OCI-LY1 (cell line): ENCODE measurements around the gene PRCD.

Experiments
- H2AFZ ChIP-seq: fragments of 200-600 bp; sonication (generic), shearing (Covaris generic); 2 replicates; pipeline ENCODE4 v1.6.0; 2014; ENCODE audit warnings: antibody characterized with exemption, mild to moderate bottlenecking, low read length
- H3F3A ChIP-seq: fragments of 200-600 bp; sonication (generic), shearing (Covaris generic); 2 replicates; pipeline ENCODE4 v1.6.0; 2014; ENCODE audit warnings: mild to moderate bottlenecking, antibody characterized with exemption, low read length, moderate library complexity; ENCODE audit not compliant: insufficient read depth
- H3K27ac ChIP-seq: fragments of 200-600 bp; sonication (generic); 2 replicates; pipeline ENCODE4 v1.5.1; 2014; ENCODE audit warnings: low read length, mixed run types, mild to moderate bottlenecking, low read depth; ENCODE audit not compliant: poor library complexity, severe bottlenecking
- H3K27me3 ChIP-seq: fragments of 200-600 bp; sonication (generic); 2 replicates; pipeline ENCODE4 v1.6.0; 2014; ENCODE audit warnings: antibody characterized with exemption, mild to moderate bottlenecking, low read length, moderate library complexity; ENCODE audit not compliant: insufficient read depth
- H3K36me3 ChIP-seq: fragments of 200-600 bp; sonication (generic); 2 replicates; pipeline ENCODE4 v1.6.1; 2014; ENCODE audit warnings: mild to moderate bottlenecking, antibody characterized with exemption, low read length, moderate library complexity, mixed read lengths; ENCODE audit not compliant: insufficient read depth
- H3K4me1 ChIP-seq: fragments of 200-600 bp; sonication (generic); 2 replicates; pipeline ENCODE4 v1.5.1; 2014; ENCODE audit warnings: mild to moderate bottlenecking, low read length, moderate library complexity; ENCODE audit not compliant: insufficient read depth, severe bottlenecking
- H3K4me2 ChIP-seq: fragments of 200-600 bp; sonication (generic), shearing (Covaris generic); 2 replicates; pipeline ENCODE4 v1.6.1; 2014; ENCODE audit warnings: low read length
- H3K4me3 ChIP-seq: fragments of 200-600 bp; sonication (generic); 2 replicates; pipeline ENCODE4 v1.5.1; 2014; ENCODE audit warnings: low read length, low read depth, mild to moderate bottlenecking, mixed read lengths; ENCODE audit not compliant: poor library complexity, severe bottlenecking
- H3K79me2 ChIP-seq: fragments of 200-600 bp; shearing (Covaris generic); 2 replicates; pipeline ENCODE4 v1.6.1; 2016; ENCODE audit warnings: mixed run types, low read length, mixed read lengths; ENCODE audit not compliant: insufficient read depth
- H3K9ac ChIP-seq: fragments of 200-600 bp; sonication (generic), shearing (Covaris generic); 2 replicates; pipeline ENCODE4 v1.6.1; 2014; ENCODE audit warnings: mild to moderate bottlenecking, low read length, mixed read lengths
- H3K9me2 ChIP-seq: fragments of 200-600 bp; sonication (generic), shearing (Covaris generic); 2 replicates; pipeline ENCODE4 v1.6.1; 2014; ENCODE audit warnings: low read depth, mild to moderate bottlenecking, low read length, mixed read lengths
- H3K9me3 ChIP-seq: fragments of 200-600 bp; shearing (Covaris generic); 2 replicates; pipeline ENCODE4 v1.6.1; 2014; ENCODE audit warnings: low read length, mixed read lengths
- H4K20me1 ChIP-seq: fragments of 200-600 bp; sonication (generic), shearing (Covaris generic); 2 replicates; pipeline ENCODE4 v1.6.0; 2016; ENCODE audit warnings: mild to moderate bottlenecking, low read length; ENCODE audit not compliant: insufficient read depth
- EZH2 ChIP-seq: fragments of 200-600 bp; sonication (generic), shearing (Covaris generic); IDR thresholded peaks from 2 replicates; pipeline ENCODE4 v1.8.0; 2017; ENCODE audit warnings: borderline replicate concordance, mixed run types, mild to moderate bottlenecking, antibody characterized with exemption, low read length, moderate library complexity, mixed read lengths
- TF ChIP-seq, protein P1 (sequence below): fragments of 200-600 bp; sonication (generic), shearing (Covaris generic); IDR thresholded peaks from 2 replicates; pipeline ENCODE4 v1.5.1; 2017; ENCODE audit warnings: mild to moderate bottlenecking, antibody characterized with exemption, low read length, moderate library complexity, mixed read lengths

PRCD gene

DNA sequence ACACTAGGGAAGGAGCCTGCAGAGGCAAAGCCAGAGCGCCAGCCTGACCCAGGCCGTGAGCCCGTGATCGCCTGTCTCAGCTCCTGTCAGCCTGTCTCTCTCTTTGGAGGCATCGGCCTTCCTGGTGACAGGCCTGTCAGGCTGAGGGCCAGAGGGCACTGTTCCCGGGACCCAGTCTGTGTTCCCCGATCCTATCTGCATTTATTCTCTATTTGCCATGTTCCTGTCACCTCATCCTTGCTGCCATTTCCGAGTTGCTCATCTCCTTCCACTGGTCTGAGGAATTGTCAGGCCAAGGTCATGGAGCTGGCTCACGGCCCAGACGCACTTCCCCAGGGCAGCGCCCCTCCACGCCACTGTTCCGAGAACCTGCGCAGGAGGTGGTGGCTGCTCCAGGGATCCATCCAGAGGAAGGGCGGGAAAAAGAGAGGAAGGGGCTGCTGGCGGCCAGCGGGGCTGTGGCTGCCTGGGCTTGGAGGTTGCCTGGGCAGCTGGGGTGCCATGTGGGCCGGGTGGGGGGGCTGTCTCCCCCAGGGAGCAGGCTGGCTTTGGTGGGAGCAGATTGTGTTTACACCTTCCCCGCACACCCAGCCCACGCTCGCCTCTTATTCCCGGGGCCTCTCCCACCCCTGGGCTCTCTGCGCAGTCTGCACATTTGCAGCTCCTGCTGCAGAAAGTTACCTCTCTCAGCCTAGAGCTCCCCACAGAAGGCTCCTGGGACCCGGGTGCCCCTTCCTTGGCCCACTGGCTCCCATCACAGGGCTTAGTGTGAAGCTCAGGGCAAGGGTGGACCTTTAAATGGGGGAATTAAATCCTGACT is 4.9 kb downstream of the PRCD start:
- Histone ChIP-seq H4K20me1 (no peaks in the 10 kb centered on the region), H2AFZ (no peak overlapping the region), H3K9me3 (no peaks in the 10 kb centered on the region), H3K9me2 (no peaks in the 10 kb centered on the region), H3K4me2 (no peak overlapping the region), H3K79me2 (no peaks in the 10 kb centered on the region), H3K27me3 (peaks cover 5% of the 10 kb centered on the region), H3F3A (no peaks in the 10 kb centered on the region), H3K27ac (no peak overlapping the region), H3K36me3 (no peaks in the 10 kb centered on the region), H3K4me1 (no peaks in the 10 kb centered on the region), H3K9ac (no peak overlapping the region), H3K4me3 (no peak overlapping the region)
- TF ChIP-seq EZH2, result no peak
- TF ChIP-seq, protein P1, sequence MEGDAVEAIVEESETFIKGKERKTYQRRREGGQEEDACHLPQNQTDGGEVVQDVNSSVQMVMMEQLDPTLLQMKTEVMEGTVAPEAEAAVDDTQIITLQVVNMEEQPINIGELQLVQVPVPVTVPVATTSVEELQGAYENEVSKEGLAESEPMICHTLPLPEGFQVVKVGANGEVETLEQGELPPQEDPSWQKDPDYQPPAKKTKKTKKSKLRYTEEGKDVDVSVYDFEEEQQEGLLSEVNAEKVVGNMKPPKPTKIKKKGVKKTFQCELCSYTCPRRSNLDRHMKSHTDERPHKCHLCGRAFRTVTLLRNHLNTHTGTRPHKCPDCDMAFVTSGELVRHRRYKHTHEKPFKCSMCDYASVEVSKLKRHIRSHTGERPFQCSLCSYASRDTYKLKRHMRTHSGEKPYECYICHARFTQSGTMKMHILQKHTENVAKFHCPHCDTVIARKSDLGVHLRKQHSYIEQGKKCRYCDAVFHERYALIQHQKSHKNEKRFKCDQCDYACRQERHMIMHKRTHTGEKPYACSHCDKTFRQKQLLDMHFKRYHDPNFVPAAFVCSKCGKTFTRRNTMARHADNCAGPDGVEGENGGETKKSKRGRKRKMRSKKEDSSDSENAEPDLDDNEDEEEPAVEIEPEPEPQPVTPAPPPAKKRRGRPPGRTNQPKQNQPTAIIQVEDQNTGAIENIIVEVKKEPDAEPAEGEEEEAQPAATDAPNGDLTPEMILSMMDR, result no peak

DNA sequence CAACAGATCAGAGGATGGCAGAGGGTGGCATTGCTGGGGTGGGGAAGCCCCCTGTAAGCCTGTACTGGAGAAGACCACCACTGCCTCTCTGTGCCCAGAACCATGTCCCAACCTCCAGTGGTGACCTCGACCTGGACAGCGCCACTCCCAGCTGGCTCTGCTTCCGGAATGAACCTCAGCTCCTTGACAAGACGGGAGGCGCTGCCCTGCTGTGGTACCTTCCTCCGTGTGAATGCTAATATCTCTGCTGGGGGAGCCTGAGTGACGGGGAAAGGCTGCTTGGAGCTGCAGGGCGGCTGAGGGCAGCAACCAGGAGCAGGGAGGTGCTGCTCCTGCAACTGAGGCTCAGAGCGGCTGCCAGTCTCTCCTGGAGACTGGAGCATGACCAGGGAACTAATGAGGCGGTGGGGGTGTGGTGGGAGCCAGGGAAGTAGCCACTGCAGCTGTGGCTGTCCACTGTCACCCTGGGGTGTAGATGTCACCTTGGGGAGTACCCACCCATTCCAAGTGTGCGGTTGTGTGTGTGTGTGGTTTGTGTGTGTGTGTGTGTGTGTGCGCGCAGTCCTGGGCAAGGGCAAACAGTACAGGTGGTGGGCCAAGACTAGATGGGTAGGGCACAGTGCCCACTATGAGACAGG is 6.2 kb downstream of the PRCD start:
- Histone ChIP-seq H3K9me3 (no peaks in the 10 kb centered on the region), H3K4me2 (no peak overlapping the region), H3K79me2 (no peaks in the 10 kb centered on the region), H3K36me3 (no peaks in the 10 kb centered on the region), H4K20me1 (no peaks in the 10 kb centered on the region), H2AFZ (no peak overlapping the region), H3K9me2 (no peaks in the 10 kb centered on the region), H3K4me1 (no peaks in the 10 kb centered on the region), H3K9ac (no peak overlapping the region), H3K27ac (no peak overlapping the region), H3K27me3 (peaks cover 5% of the 10 kb centered on the region), H3F3A (no peaks in the 10 kb centered on the region), H3K4me3 (no peak overlapping the region)
- TF ChIP-seq, protein P1, result no peak
- no peak for TF ChIP-seq EZH2

DNA sequence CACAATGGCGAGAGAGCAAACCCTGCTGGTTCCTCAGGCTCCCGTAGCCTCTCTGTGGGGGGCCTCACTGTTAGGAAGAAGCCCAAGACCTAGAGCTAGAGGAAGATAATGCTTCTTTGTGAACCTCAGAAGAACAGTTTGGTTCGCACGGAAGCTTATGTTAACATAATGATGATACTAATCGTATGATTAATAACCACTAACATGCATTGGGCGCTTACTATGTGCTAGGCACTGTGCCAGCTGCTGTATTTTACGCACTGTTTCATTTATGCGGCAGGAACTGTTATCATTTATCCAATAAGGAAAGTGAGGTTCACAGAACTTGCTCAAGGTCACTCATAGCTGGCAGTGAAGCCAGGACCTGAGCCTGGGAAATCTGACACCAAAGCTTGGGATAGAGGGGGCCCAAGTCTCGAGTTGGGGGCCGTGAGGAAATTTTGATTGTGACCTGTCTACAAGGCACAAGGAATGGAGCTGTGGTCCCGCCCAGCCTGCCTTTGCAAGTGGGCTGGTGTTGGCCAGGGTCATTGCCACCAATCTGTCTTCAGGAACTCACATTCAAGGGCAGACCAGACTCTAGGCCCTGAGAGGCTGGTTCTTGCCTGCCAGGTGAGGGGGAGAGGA is 6.8 kb downstream of the PRCD start:
- no peaks in the 10 kb centered on the region for H3K9me2 ChIP-seq
- no peak overlapping the region for H3K9ac ChIP-seq
- no peak overlapping the region for H3K4me2 ChIP-seq
- H3K9me3 ChIP-seq, result no peaks in the 10 kb centered on the region
- H2AFZ ChIP-seq, result no peak overlapping the region
- no peaks in the 10 kb centered on the region for H3K36me3 ChIP-seq
- peaks cover 5% of the 10 kb centered on the region for H3K27me3 ChIP-seq
- H3F3A ChIP-seq, result no peaks in the 10 kb centered on the region
- TF ChIP-seq EZH2, result no peak
- TF ChIP-seq, protein P1, result no peak
- no peaks in the 10 kb centered on the region for H4K20me1 ChIP-seq
- no peaks in the 10 kb centered on the region for H3K4me1 ChIP-seq
- no peak overlapping the region for H3K4me3 ChIP-seq
- no peak overlapping the region for H3K27ac ChIP-seq
- no peaks in the 10 kb centered on the region for H3K79me2 ChIP-seq
